A549 treated with AZD2906 at 1 μM for 4 hours (cell line): ENCODE data around the gene ERN1. TPM values are rescaled to one million over a fixed set of nuclear protein-coding genes. Genes with fewer than 3 reads are reported as not detected.

Experiments
- total RNA-seq: library from RNA; stranded (reverse); fragments of 200-300 nt; extraction: Qiagen RNA extraction; gene quantifications from 5 replicates; pipeline ENCODE4 v1.2.3, GENCODE V29; 2022

ERN1 gene
- 3.3 to 3.8 TPM (median 3.5 TPM) in 5 replicates for total RNA-seq

DNA sequence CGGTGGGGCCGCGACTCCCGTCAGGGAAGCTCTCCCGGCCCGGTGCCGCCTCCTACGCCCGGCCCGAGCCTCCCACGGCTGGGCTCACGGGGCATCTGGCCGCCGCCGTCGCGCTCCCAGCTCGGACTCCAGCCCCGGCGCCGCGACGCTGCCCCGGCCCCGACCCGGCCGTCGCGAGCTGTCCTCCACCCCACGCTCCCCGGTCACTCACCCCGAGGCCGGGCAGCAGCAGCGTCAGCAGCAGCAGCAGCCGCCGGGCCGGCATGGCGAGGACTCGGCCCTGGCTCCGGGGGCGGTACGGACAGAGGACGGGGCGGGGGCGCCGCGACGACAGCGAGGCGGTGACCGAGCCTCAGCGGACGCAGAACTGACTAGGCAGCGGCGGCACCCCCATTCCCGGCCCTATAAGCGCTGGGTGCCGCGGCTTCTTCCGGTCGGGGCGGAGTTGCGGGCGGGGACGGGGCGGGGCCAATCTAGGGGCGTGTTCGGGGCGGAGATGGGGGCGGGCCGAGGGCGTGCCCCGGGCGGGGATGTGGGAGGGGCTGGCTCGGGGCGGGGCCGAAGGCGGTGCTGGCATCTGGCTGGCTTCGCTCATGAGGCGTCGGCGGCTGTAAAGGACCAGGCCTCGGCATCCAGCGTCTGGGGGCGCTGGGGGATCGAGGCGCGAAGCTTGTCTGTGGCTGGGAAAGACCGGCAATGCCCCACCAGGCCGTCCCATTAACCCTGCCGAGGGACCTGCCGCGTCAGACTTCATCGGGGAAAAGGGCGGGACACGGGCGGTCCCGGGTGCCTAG lies at the start of gene ERN1:
TSS of gene ERN1 (minus strand) at position 380 of the 794 bp plus-strand sequence. CDS start at position 265, 115 bp downstream.

DNA sequence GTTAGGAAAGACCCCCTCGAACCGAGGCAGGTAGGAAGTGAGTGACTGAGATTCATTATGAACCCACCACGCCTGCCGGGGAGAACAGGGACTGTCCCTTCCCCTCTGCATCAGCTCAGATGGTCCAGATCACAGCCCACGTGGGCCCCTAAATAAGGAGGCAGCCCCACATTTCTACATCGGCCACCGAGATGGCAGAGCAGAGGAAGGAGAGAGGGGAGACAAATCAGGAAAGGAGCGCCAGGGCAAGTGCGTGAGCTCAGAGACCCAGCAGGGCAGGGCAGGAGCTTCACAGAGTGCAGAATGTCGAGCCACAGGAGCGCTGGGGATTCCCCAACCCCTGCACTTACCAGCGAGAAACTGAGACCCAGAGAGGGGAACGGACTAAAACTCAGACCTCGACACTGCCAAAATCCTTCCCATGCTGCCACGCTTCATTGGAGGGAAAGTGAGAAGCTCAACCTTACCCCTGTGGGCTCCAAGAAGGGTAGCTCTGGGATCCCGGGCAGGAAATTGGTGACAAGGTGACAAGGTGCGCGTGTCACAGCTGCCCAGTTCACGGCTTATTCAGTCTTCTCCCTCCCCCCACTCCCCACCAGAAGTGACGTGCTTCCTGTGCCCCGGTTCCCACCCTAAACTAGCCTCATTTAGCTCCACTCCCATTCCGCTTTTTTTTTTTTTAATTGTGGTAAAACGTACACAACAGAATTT lies 109.7 kb downstream of the ERN1 start, which contains the start of gene ICAM2:
TSS of gene ICAM2 (minus strand) at position 578 of the 711 bp plus-strand sequence. CDS start 13,942 bp downstream, outside the sequence.

DNA sequence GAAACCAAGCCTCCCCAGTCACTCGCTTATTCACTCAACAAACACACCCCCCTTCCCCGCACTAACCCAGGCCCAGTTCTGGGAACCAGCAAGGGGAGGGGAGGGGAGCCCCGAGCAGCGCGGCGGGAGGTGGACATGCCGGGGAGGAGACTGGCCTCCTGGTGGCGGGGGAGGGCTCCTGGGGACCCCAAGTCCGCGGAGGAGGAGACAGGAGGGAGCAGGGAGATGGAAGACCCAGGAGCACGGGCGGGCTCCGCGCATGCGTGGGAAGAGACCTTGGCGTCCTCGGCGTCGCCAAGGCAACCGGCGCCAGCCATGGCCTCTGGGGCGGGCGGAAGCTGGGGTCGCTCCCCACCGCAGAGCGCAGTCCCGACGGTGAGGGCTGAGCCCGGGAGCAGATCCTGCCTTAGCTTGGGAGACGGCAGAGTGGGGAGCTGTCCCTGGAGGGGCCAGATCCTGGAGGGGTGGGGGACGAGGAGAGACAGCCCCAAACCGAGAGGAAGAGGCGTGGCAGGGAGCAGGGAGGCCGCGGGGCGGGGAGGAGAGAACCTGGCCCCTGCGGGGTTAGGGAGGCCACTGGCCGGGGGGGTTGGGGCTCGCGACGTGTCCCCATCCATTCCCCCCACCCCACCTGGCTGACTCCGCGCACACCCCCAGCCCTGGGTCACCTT lies 131.8 kb downstream of the ERN1 start, which contains the start of gene PRR29:
TSS of gene PRR29 (plus strand) at position 302 of the 671 bp plus-strand sequence. CDS start at position 316, 14 bp downstream.

Other genes with a start within 250 kb of the ERN1 start
- not detected in 5 replicates for gene GH2, start 248.2 kb downstream of the ERN1 start, total RNA-seq
- not detected in 5 replicates for gene CSH1, start 233.6 kb downstream of the ERN1 start, total RNA-seq
- not detected in 5 replicates for gene CSHL1, start 218.9 kb downstream of the ERN1 start, total RNA-seq
- not detected in 5 replicates for gene GH1, start 211.3 kb downstream of the ERN1 start, total RNA-seq
- 0.07 to 0.08 TPM in 2 of 5 replicates, not detected in the others for gene CD79B, start 197.8 kb downstream of the ERN1 start, total RNA-seq
- 0.02 to 0.13 TPM (median 0.03 TPM) in 5 replicates for gene SCN4A, start 157.2 kb downstream of the ERN1 start, total RNA-seq
- gene PRR29, start 131.8 kb downstream of the ERN1 start, total RNA-seq = 0.44 to 0.74 TPM (median 0.68 TPM) in 5 replicates
- 0.07 to 0.18 TPM (median 0.09 TPM) in 4 of 5 replicates, not detected in the other for gene ICAM2, start 109.5 kb downstream of the ERN1 start, total RNA-seq
- gene TEX2, start 133.1 kb upstream of the ERN1 start, total RNA-seq = 11.6 to 17.1 TPM (median 12.8 TPM) in 5 replicates